Suprapubic skin (tissue), 4 donors: ENCODE data around the gene ST6GALNAC4. TPM values are rescaled to one million over a fixed set of nuclear protein-coding genes. Genes with fewer than 3 reads are reported as not detected.
A peak's percentile ranks its signal among the peaks of the same experiment; 100 is the strongest.

Experiments used
- DNase-seq, 2 donors: peaks; one replicate each; pipeline ENCODE4 v3.0.0-alpha.2; 2019; ENCODE audit warnings: low spot score in 2 of 2
- H3K27ac ChIP-seq: fragments of 200-600 bp; sonication (generic); one replicate; pipeline ENCODE4 v1.5.1; 2019
- H3K27me3 ChIP-seq: fragments of 200-600 bp; sonication (generic); one replicate; pipeline ENCODE4 v1.5.1; 2019
- H3K36me3 ChIP-seq: fragments of 200-600 bp; sonication (generic); one replicate; pipeline ENCODE4 v1.5.1; 2019
- H3K4me1 ChIP-seq: fragments of 200-600 bp; sonication (generic); one replicate; pipeline ENCODE4 v1.5.1; 2019
- H3K4me3 ChIP-seq: fragments of 200-600 bp; sonication (generic); one replicate; pipeline ENCODE4 v1.5.1; 2019; ENCODE audit warnings: mild to moderate bottlenecking
- H3K9me3 ChIP-seq: fragments of 200-600 bp; sonication (generic); one replicate; pipeline ENCODE4 v1.5.1; 2019
- EP300 ChIP-seq: sonication (generic); formaldehyde crosslinking; IDR thresholded peaks from one replicate; pipeline ENCODE4 v1.6.1; 2017; ENCODE audit warnings: antibody characterized with exemption
- POLR2A ChIP-seq, 2 donors: fragments of 450-650 bp; IDR thresholded peaks; one replicate each; pipeline ENCODE4 v1.6.1; 2017; ENCODE audit warnings: antibody characterized with exemption in 2 of 2, mild to moderate bottlenecking in 2 of 2, moderate library complexity in 2 of 2
- POLR2AphosphoS5 ChIP-seq, 3 donors: sonication (generic); formaldehyde crosslinking; IDR thresholded peaks; one replicate each; pipeline ENCODE4 v1.6.1; 2017; ENCODE audit warnings: antibody characterized with exemption in 3 of 3
- WGBS: methylation state at CpG from one replicate; pipeline ENCODE4 v1.1.5; 2018; 5-methylcytosine and 5-hydroxymethylcytosine counted together
- total RNA-seq, 4 donors: library from RNA; depleted of rRNA; stranded (reverse); fragments of >200 nt; gene quantifications; one replicate each; pipeline ENCODE4 v1.1.0, GENCODE V29; 2016
- TF ChIP-seq, protein P1 (sequence below), 2 donors: fragments of 200-600 bp in 1 of 2; fragments of 450-650 bp in 1 of 2; sonication (generic) in 1 of 2; IDR thresholded peaks; one replicate each; pipeline ENCODE4 v1.5.1; 2016 to 2019; ENCODE audit warnings: antibody characterized with exemption in 2 of 2, mild to moderate bottlenecking in 1 of 2, moderate library complexity in 1 of 2

ST6GALNAC4 gene
- total RNA-seq, 4 donors from 2014 or later: 14.6 to 25.2 (median 20.2) TPM

DNA sequence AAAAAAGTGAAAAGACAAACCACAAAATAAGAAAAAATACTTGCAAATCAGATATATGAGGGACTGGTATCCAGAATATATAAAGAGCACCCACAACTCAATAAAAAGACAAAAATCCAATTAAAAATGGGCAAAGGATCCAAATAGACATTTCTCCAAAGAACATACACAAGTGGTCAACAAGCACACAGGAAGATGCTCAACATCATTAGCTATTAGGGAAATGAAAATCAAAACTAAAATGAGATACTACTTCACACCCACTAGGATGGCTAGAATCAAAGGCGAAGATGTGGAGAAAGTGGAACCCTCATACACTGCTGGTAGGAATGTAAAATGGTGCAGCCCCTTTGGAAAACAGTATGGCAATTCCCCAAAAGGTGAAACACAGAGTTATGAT is 41.9 kb upstream of the ST6GALNAC4 start:
- H3K9me3 ChIP-seq: no peaks in the 10 kb centered on the region
- TF ChIP-seq EP300: no peak
- no peaks in the 10 kb centered on the region for H3K27me3 ChIP-seq
- peaks cover 86% of the 10 kb centered on the region for H3K4me1 ChIP-seq
- no peak overlapping the region for H3K4me3 ChIP-seq
- peak overlapping the region; percentile 49 for H3K27ac ChIP-seq
- DNase-seq: no peak
- WGBS: 96% methylated on average over 1 of the region's 1 CpG
- H3K36me3 ChIP-seq: no peaks in the 10 kb centered on the region

DNA sequence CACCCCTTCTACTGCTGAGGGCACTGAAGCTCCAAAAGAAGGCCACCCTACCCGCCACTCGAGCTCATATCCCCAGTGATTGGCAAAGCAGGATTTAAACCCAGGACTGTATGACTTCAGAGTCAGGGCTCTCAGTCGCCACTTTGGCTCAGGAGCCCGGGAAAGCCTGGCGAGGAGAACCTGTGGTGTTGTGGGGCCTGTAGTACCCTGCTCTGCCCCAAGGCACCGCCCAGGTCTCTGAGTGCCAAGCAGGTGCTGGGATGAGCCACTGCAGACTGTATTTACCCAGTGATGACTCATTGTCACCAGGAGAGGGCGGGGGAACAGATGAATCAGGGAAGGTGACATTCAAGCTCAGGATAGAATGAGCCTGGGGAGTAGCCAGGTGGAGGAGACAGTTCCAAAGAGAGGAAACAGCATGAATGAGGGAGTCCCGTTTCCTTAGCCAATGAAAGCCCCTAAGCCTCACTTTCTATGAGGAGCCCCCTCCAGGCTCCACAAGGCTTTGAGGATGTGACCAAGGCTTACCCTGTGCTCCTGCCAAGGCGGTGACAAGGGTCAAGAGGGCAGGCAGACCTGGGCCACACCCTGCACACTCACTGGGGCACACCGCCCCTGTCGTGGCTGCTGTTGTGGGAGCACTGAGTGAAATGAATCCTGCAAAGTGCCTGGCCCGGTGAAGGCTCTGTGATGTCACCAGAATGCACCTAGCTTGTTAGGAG is 38.6 kb upstream of the ST6GALNAC4 start:
- Histone ChIP-seq H3K9me3 (no peaks in the 10 kb centered on the region), H3K4me3 (peak overlapping the region; percentile 5), H3K36me3 (no peaks in the 10 kb centered on the region), H3K27ac (peak overlapping the region; percentile 88), H3K4me1 (peaks cover 80% of the 10 kb centered on the region), H3K27me3 (no peaks in the 10 kb centered on the region)
- no peak for TF ChIP-seq EP300
- TF ChIP-seq POLR2AphosphoS5 (IDR thresholded peaks at IDR 0.05): peak in 1 of 3 donors; percentile 8
- TF ChIP-seq, protein P1, sequence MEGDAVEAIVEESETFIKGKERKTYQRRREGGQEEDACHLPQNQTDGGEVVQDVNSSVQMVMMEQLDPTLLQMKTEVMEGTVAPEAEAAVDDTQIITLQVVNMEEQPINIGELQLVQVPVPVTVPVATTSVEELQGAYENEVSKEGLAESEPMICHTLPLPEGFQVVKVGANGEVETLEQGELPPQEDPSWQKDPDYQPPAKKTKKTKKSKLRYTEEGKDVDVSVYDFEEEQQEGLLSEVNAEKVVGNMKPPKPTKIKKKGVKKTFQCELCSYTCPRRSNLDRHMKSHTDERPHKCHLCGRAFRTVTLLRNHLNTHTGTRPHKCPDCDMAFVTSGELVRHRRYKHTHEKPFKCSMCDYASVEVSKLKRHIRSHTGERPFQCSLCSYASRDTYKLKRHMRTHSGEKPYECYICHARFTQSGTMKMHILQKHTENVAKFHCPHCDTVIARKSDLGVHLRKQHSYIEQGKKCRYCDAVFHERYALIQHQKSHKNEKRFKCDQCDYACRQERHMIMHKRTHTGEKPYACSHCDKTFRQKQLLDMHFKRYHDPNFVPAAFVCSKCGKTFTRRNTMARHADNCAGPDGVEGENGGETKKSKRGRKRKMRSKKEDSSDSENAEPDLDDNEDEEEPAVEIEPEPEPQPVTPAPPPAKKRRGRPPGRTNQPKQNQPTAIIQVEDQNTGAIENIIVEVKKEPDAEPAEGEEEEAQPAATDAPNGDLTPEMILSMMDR (IDR thresholded peaks at IDR 0.05): peak; percentile 46 to 66
- peak in 1 of 2 donors; percentile 89 for DNase-seq
- 34% methylated on average over 11 of the region's 12 CpGs for WGBS

DNA sequence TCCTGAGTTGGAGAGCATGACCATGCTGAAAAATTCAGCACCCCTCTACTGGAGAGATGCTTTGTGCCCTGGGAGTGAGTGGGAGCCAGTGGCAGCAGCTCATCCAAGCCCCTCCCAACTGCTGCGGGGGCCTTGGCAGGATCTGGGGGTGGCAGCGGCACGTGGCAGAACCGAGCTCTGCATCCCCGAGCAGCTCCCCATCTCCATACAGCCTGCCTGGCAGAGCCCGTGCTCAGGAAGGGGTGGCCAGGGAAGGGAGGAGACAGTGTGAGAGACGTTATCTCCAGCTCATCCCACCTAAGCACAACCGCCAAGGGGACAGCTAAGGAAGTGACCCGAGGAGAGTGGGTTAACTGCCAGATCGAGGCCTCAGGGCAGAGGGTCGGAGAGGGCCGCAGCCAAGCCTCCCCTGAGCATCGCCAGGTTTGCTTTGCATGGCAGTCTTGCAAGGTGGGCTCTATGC is 38.0 kb upstream of the ST6GALNAC4 start:
- Histone ChIP-seq H3K27ac (peak overlapping the region; percentile 88), H3K27me3 (no peaks in the 10 kb centered on the region), H3K4me3 (peak overlapping the region; percentile 5), H3K4me1 (peaks cover 80% of the 10 kb centered on the region), H3K36me3 (peaks cover 3% of the 10 kb centered on the region), H3K9me3 (no peaks in the 10 kb centered on the region)
- TF ChIP-seq POLR2AphosphoS5 (IDR thresholded peaks at IDR 0.05) (no peak), EP300 (no peak)
- DNase-seq: no peak
- 20% methylated on average over 2 of the region's 13 CpGs for WGBS

DNA sequence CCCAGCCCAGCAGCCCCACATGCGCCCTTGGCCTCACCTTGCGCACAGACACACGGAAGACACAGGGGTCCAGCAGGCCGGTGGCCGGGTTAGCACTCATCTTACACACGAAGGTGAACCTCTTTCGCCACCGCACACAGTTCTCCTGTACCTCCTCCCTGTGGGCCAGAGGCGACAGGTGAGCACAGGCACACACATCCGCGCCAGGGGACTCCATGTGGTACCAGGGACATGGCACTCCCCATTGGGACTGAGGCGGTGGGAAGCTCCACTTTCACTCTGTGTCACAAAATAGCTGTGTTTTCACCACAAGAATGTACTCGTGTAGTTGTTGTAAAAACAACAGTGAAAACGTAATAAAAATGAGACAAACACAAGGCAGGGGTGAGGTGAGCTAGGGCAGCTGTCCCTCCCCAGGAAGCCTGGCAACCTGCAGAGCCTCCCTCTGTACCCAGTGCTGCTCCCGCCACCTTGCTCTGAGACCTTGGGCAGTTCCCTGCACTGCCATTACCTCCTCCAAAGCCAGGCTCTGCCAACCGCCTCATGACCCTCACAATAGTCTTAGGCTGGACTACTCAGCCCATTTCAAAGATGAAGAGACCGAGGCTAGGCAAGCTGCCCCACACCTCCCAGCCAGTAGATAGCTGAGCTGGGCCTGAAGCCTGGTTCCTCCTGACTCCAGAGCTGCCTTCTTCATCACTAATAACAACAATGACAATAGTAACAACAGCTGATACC is 37.1 kb upstream of the ST6GALNAC4 start:
- Histone ChIP-seq H3K27me3 (no peaks in the 10 kb centered on the region), H3K36me3 (peaks cover 8% of the 10 kb centered on the region), H3K4me1 (peaks cover 76% of the 10 kb centered on the region), H3K9me3 (no peaks in the 10 kb centered on the region), H3K27ac (peak overlapping the region; percentile 88), H3K4me3 (no peak overlapping the region)
- whole genome bisulfite sequencing: 82% methylated on average over 17 of the region's 17 CpGs
- TF ChIP-seq EP300 (no peak), POLR2AphosphoS5 (IDR thresholded peaks at IDR 0.05) (no peak), POLR2A (IDR thresholded peaks at IDR 0.05) (no peak)
- TF ChIP-seq, protein P1 (IDR thresholded peaks at IDR 0.05): no peak
- no peak for DNase-seq

DNA sequence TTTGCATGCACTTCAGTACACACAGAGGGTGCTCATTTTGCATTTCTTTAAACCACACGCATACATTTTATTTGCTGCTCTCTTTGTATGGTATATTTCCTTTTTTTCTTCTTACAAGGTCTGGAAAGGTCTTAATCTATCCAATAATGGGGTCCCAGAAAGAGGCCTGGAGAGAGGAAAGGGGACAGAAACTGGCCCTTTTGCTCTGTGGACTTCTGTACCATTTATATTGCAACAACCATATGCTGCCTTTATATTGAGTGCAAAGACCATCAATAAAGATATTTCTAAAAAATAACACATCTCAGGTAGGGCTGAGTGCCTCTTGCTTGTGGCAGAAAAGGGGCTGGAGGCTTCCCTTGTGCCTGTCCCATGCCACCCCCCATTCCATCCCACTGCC is 36.3 kb upstream of the ST6GALNAC4 start:
- TF ChIP-seq, protein P1 (IDR thresholded peaks at IDR 0.05): no peak
- no peak for TF ChIP-seq POLR2AphosphoS5 (IDR thresholded peaks at IDR 0.05)
- TF ChIP-seq POLR2A (IDR thresholded peaks at IDR 0.05): no peak
- no peak for TF ChIP-seq EP300
- Histone ChIP-seq H3K27ac (peak overlapping the region; percentile 88), H3K36me3 (peaks cover 8% of the 10 kb centered on the region), H3K9me3 (no peaks in the 10 kb centered on the region), H3K27me3 (no peaks in the 10 kb centered on the region), H3K4me3 (no peak overlapping the region), H3K4me1 (peaks cover 76% of the 10 kb centered on the region)
- 93% methylated on average over 1 of the region's 1 CpG for WGBS
- no peak for DNase-seq

DNA sequence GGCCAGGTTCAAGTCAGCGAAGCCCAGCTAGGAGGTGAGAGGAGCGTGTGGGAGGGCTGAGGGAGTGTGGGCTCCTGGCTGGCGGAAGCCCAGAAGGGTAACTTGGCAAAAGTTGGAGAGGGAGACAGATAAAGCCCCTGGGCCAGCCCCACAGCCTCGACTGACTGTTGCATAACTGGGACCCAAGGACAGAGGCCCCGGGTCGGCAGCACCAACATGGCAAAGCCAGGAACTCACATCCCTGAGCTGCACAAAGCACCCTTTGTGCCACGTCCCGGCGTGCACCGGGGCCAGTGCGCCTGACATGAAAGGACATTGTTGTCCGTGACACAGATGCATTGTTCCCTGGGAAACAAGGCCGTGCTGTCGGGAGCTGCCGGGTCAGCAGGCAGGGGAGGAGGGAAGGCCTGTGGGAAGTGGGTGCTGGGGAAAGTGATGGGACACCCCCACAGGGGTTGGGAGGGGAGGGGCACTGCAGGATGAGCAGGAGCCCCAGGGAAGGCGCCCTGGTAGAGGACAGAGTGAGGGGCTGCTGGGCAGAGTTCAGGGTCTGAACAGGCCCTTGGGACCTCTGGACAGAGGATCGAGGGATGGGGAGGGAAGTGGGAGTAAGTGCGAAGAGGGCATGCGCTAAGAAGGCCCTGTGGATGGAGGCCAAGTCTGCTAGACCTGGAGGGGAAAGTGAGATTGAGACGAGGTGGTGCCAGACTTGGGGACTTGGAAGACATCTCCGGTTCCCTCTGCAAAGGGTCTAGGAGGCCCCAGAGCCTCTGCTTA is 33.9 kb upstream of the ST6GALNAC4 start:
- DNase-seq: no peak
- no peak overlapping the region for H3K4me3 ChIP-seq
- TF ChIP-seq POLR2A (IDR thresholded peaks at IDR 0.05) (no peak), EP300 (no peak)
- peak overlapping the region; percentile 77 for H3K27ac ChIP-seq
- peaks cover 25% of the 10 kb centered on the region for H3K36me3 ChIP-seq
- no peaks in the 10 kb centered on the region for H3K9me3 ChIP-seq
- no peaks in the 10 kb centered on the region for H3K27me3 ChIP-seq
- H3K4me1 ChIP-seq: peaks cover 58% of the 10 kb centered on the region
- WGBS: 62% methylated on average over 15 of the region's 21 CpGs
